Skeletal muscle cell (primary cell): ENCODE data around the gene RGS7.

ENCODE experiments used
- DNase-seq: peaks from one replicate; pipeline ENCODE4 v3.0.0-alpha.2; 2010; ENCODE audit warnings: low read depth
- H3K4me3 ChIP-seq: 2 replicates; pipeline ENCODE4 v1.5.1; 2011; ENCODE audit warnings: low read depth, mild to moderate bottlenecking, control low read depth, low read length, moderate library complexity

RGS7 gene

GRCh38 chr1:240831191-240831631, 525.8 kb downstream of the RGS7 start:
- DNase-seq: peak; percentile 15
- no peak overlapping the region for H3K4me3 ChIP-seq

- DNase-seq: no peak
- H3K4me3 ChIP-seq: no peak overlapping the region
These were observed 527.5 kb downstream of the RGS7 start for GRCh38 chr1:240829487-240829886.

GRCh38 chr1:240827786-240828185, 529.2 kb downstream of the RGS7 start:
- no peak overlapping the region for H3K4me3 ChIP-seq
- DNase-seq: no peak

- no peak overlapping the region for H3K4me3 ChIP-seq
- DNase-seq: no peak
These were observed 532.8 kb downstream of the RGS7 start for GRCh38 chr1:240824238-240824637.

GRCh38 chr1:240823357-240823756, 533.6 kb downstream of the RGS7 start:
- H3K4me3 ChIP-seq: no peak overlapping the region
- DNase-seq: no peak

- DNase-seq: no peak
- no peak overlapping the region for H3K4me3 ChIP-seq
These were observed 535.1 kb downstream of the RGS7 start for GRCh38 chr1:240821925-240822324.

GRCh38 chr1:240820816-240821215, 536.2 kb downstream of the RGS7 start:
- DNase-seq: no peak
- no peak overlapping the region for H3K4me3 ChIP-seq

- no peak for DNase-seq
- H3K4me3 ChIP-seq: no peak overlapping the region
These were observed 540.5 kb downstream of the RGS7 start for GRCh38 chr1:240816472-240816871.

- H3K4me3 ChIP-seq: no peak overlapping the region
- no peak for DNase-seq
These were observed 543.3 kb downstream of the RGS7 start for GRCh38 chr1:240813720-240814119.

GRCh38 chr1:240811256-240811655, 545.7 kb downstream of the RGS7 start:
- no peak for DNase-seq
- no peak overlapping the region for H3K4me3 ChIP-seq

- no peak for DNase-seq
- no peak overlapping the region for H3K4me3 ChIP-seq
These were observed 548.6 kb downstream of the RGS7 start for GRCh38 chr1:240808381-240808780.

GRCh38 chr1:240806200-240806745, 550.7 kb downstream of the RGS7 start:
- no peak for DNase-seq
- no peak overlapping the region for H3K4me3 ChIP-seq

GRCh38 chr1:240804475-240804874, 552.5 kb downstream of the RGS7 start:
- DNase-seq: no peak
- H3K4me3 ChIP-seq: no peak overlapping the region

- H3K4me3 ChIP-seq: no peak overlapping the region
- DNase-seq: peak; percentile 71
These were observed 553.9 kb downstream of the RGS7 start for GRCh38 chr1:240803151-240803550.

- DNase-seq: no peak
- H3K4me3 ChIP-seq: no peak overlapping the region
These were observed 554.7 kb downstream of the RGS7 start for GRCh38 chr1:240802271-240802670.

GRCh38 chr1:240801442-240801841, 555.6 kb downstream of the RGS7 start:
- H3K4me3 ChIP-seq: no peak overlapping the region
- DNase-seq: peak; percentile 80

GRCh38 chr1:240800291-240800690, 556.7 kb downstream of the RGS7 start:
- DNase-seq: no peak
- H3K4me3 ChIP-seq: no peak overlapping the region

- no peak for DNase-seq
- no peak overlapping the region for H3K4me3 ChIP-seq
These were observed 560.0 kb downstream of the RGS7 start for GRCh38 chr1:240797050-240797449.

GRCh38 chr1:240794046-240794843, 562.8 kb downstream of the RGS7 start:
- H3K4me3 ChIP-seq: no peak overlapping the region
- no peak for DNase-seq

- H3K4me3 ChIP-seq: no peak overlapping the region
- DNase-seq: no peak
These were observed 564.0 kb downstream of the RGS7 start for GRCh38 chr1:240792915-240793529.

- DNase-seq: peak; percentile 36
- H3K4me3 ChIP-seq: no peak overlapping the region
These were observed 566.1 kb downstream of the RGS7 start for GRCh38 chr1:240790856-240791255.
